ENCODE data around the gene FRMD1. TPM values are rescaled to one million over a fixed set of nuclear protein-coding genes. Genes with fewer than 3 reads are reported as not detected.
A peak's percentile ranks its signal among the peaks of the same experiment; 100 is the strongest.

FRMD1 gene
- total and polyA plus RNA-seq, 9 donors: 0.13 to 0.89 (median 0.33) TPM

GRCh38 chr6:168113226-168113625 is 34.2 kb upstream of the FRMD1 start:
- Histone ChIP-seq H3K36me3 (ENCODE audit: control insufficient read depth, insufficient read depth, low read length) (no peaks in the 10 kb centered on the region), H3K9me3 (replicated peaks; ENCODE audit: control insufficient read depth, low read depth, low read length) (no peaks in the 10 kb centered on the region), H3K27ac (ENCODE audit: low read length) (no peak overlapping the region), H3K4me3 (ENCODE audit: low read length) (no peak overlapping the region), H3K4me1 (ENCODE audit: control insufficient read depth, insufficient read depth, low read length) (no peaks in the 10 kb centered on the region), H3K27me3 (ENCODE audit: control insufficient read depth, insufficient read depth, low read length) (peaks cover 2% of the 10 kb centered on the region)
- DNase-seq: no peak
- WGBS (ENCODE audit: insufficient coverage): 97% methylated on average over 4 of the region's 8 CpGs

DNA sequence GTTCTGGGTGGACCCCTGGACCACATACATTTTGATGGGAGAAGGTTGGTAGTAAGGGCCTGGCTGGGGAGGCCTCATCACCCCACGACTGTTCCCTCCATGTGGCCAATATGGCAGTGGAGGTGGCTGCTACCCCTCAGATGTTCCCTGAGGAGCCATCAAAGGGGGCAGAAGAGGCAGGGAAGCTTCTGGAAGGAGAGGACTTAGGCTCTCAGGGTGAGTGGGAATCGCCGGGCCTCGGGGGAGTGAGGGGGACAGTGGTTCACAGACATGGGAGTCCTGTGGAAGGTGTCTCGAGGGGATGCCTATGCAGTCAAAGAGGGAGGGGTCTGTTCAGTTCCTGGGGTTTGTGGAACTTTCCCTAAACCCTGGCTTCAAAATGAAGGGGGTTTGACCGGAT is 32.9 kb upstream of the FRMD1 start:
- peaks cover 2% of the 10 kb centered on the region for H3K27me3 ChIP-seq (ENCODE audit: control insufficient read depth, insufficient read depth, low read length)
- no peaks in the 10 kb centered on the region for H3K4me1 ChIP-seq (ENCODE audit: control insufficient read depth, insufficient read depth, low read length)
- H3K4me3 ChIP-seq (ENCODE audit: low read length): no peak overlapping the region
- 79% methylated on average over 6 of the region's 6 CpGs for WGBS (ENCODE audit: insufficient coverage)
- H3K9me3 ChIP-seq (replicated peaks; ENCODE audit: control insufficient read depth, low read depth, low read length): no peaks in the 10 kb centered on the region
- H3K27ac ChIP-seq (ENCODE audit: low read length): no peak overlapping the region
- no peak for DNase-seq
- H3K36me3 ChIP-seq (ENCODE audit: control insufficient read depth, insufficient read depth, low read length): no peaks in the 10 kb centered on the region

GRCh38 chr6:168110437-168110836 is 31.4 kb upstream of the FRMD1 start:
- H3K36me3 ChIP-seq (ENCODE audit: control insufficient read depth, insufficient read depth, low read length): no peaks in the 10 kb centered on the region
- H3K4me1 ChIP-seq (ENCODE audit: control insufficient read depth, insufficient read depth, low read length): no peaks in the 10 kb centered on the region
- H3K27me3 ChIP-seq (ENCODE audit: control insufficient read depth, insufficient read depth, low read length): peaks cover 6% of the 10 kb centered on the region
- WGBS (ENCODE audit: insufficient coverage): no CpG with 5 or more reads among the region's 3 CpGs
- H3K4me3 ChIP-seq (ENCODE audit: low read length): no peak overlapping the region
- DNase-seq: no peak
- H3K27ac ChIP-seq (ENCODE audit: low read length): no peak overlapping the region
- H3K9me3 ChIP-seq (replicated peaks; ENCODE audit: control insufficient read depth, low read depth, low read length): no peaks in the 10 kb centered on the region

DNA sequence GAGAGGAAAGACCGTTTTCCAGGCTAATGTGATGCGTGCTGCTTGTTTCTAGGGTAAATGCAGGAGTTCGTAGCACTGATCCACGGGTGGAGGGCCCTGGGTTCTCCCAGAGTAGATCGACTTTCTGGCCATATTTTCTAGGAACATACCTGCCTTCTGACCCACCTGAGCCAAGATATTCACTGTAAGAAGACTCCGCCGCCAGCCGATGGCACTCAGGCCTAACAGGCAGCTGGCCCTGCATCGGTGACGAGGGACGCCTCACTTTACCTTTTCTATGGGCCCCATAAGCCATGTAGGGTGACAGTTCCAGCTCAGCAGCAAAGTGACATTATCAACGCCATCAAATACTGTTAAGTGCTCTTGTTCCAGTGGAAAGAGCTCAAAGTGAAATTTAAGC is 30.2 kb upstream of the FRMD1 start:
- Histone ChIP-seq H3K27me3 (ENCODE audit: control insufficient read depth, insufficient read depth, low read length) (peaks cover 16% of the 10 kb centered on the region), H3K4me1 (ENCODE audit: control insufficient read depth, insufficient read depth, low read length) (no peaks in the 10 kb centered on the region), H3K9me3 (replicated peaks; ENCODE audit: control insufficient read depth, low read depth, low read length) (no peaks in the 10 kb centered on the region), H3K27ac (ENCODE audit: low read length) (no peak overlapping the region), H3K36me3 (ENCODE audit: control insufficient read depth, insufficient read depth, low read length) (no peaks in the 10 kb centered on the region), H3K4me3 (ENCODE audit: low read length) (no peak overlapping the region)
- DNase-seq: no peak
- 93% methylated on average over 8 of the region's 12 CpGs for WGBS (ENCODE audit: insufficient coverage)

- DNase-seq: peak; percentile 57
- Histone ChIP-seq H3K9me3 (replicated peaks; ENCODE audit: control insufficient read depth, low read depth, low read length) (no peaks in the 10 kb centered on the region), H3K36me3 (ENCODE audit: control insufficient read depth, insufficient read depth, low read length) (no peaks in the 10 kb centered on the region), H3K4me1 (ENCODE audit: control insufficient read depth, insufficient read depth, low read length) (no peaks in the 10 kb centered on the region), H3K27me3 (ENCODE audit: control insufficient read depth, insufficient read depth, low read length) (peaks cover 29% of the 10 kb centered on the region), H3K4me3 (ENCODE audit: low read length) (no peak overlapping the region), H3K27ac (ENCODE audit: low read length) (no peak overlapping the region)
- no CpG with 5 or more reads among the region's 8 CpGs for WGBS (ENCODE audit: insufficient coverage)
These were observed 28.4 kb upstream of the FRMD1 start for GRCh38 chr6:168107191-168107983.

- H3K27me3 ChIP-seq (ENCODE audit: control insufficient read depth, insufficient read depth, low read length): peaks cover 37% of the 10 kb centered on the region
- no peaks in the 10 kb centered on the region for H3K36me3 ChIP-seq (ENCODE audit: control insufficient read depth, insufficient read depth, low read length)
- H3K27ac ChIP-seq (ENCODE audit: low read length): no peak overlapping the region
- peaks cover 4% of the 10 kb centered on the region for H3K4me1 ChIP-seq (ENCODE audit: control insufficient read depth, insufficient read depth, low read length)
- no peak for DNase-seq
- WGBS (ENCODE audit: insufficient coverage): no CpG with 5 or more reads among the region's 3 CpGs
- H3K4me3 ChIP-seq (ENCODE audit: low read length): no peak overlapping the region
- H3K9me3 ChIP-seq (replicated peaks; ENCODE audit: control insufficient read depth, low read depth, low read length): no peaks in the 10 kb centered on the region
These were observed 27.6 kb upstream of the FRMD1 start for GRCh38 chr6:168106633-168107005.

GRCh38 chr6:168105813-168106632 is 27.0 kb upstream of the FRMD1 start:
- no peaks in the 10 kb centered on the region for H3K9me3 ChIP-seq (replicated peaks; ENCODE audit: control insufficient read depth, low read depth, low read length)
- H3K27ac ChIP-seq (ENCODE audit: low read length): no peak overlapping the region
- H3K4me3 ChIP-seq (ENCODE audit: low read length): no peak overlapping the region
- DNase-seq: no peak
- H3K27me3 ChIP-seq (ENCODE audit: control insufficient read depth, insufficient read depth, low read length): peaks cover 43% of the 10 kb centered on the region
- 64% methylated on average over 6 of the region's 12 CpGs for WGBS (ENCODE audit: insufficient coverage)
- H3K4me1 ChIP-seq (ENCODE audit: control insufficient read depth, insufficient read depth, low read length): peaks cover 9% of the 10 kb centered on the region
- no peaks in the 10 kb centered on the region for H3K36me3 ChIP-seq (ENCODE audit: control insufficient read depth, insufficient read depth, low read length)

GRCh38 chr6:168104636-168105035 is 25.6 kb upstream of the FRMD1 start:
- no peak overlapping the region for H3K4me3 ChIP-seq (ENCODE audit: low read length)
- H3K27me3 ChIP-seq (ENCODE audit: control insufficient read depth, insufficient read depth, low read length): peaks cover 55% of the 10 kb centered on the region
- no peak overlapping the region for H3K27ac ChIP-seq (ENCODE audit: low read length)
- 83% methylated on average over 10 of the region's 10 CpGs for WGBS (ENCODE audit: insufficient coverage)
- DNase-seq: no peak
- peaks cover 9% of the 10 kb centered on the region for H3K4me1 ChIP-seq (ENCODE audit: control insufficient read depth, insufficient read depth, low read length)
- H3K36me3 ChIP-seq (ENCODE audit: control insufficient read depth, insufficient read depth, low read length): no peaks in the 10 kb centered on the region
- no peaks in the 10 kb centered on the region for H3K9me3 ChIP-seq (replicated peaks; ENCODE audit: control insufficient read depth, low read depth, low read length)

DNA sequence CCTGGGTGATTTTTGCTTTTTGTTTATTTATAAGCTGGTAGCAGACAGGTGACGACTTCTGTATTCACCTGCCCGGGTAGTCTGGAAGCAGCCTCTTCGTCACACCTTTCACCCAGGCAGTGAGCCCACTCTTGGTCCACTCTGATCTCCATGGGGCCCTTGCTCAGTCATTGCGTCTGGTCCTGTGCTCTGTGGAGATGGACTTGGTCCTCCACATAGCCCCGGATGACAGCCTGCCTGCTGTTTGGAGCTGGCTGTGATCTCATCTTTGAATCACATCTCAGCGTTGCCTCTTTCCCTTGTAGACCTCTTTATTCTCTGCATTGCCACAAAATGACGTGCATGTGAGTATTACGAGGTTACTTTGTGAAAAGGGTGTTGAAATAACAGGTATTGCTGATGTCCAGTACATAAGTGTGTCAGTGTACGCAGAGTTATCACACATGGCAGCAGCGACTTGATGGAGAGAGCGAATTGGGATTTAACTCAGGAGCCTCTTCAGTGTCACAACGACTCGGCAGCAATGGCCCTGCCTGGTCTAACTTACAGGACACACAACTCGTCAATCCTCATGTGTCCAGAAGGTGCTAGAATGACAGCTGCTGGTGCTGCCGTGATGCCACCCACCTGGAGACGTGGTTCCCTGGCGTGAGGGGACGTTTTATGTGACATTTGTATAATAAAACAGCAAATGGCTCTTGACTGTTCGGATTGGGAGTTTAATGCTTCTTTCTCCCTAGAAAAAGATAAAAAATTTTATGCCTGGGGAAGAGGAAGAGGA is 24.2 kb upstream of the FRMD1 start:
- Histone ChIP-seq H3K36me3 (ENCODE audit: control insufficient read depth, insufficient read depth, low read length) (no peaks in the 10 kb centered on the region), H3K27me3 (ENCODE audit: control insufficient read depth, insufficient read depth, low read length) (peaks cover 63% of the 10 kb centered on the region), H3K4me3 (ENCODE audit: low read length) (no peak overlapping the region), H3K9me3 (replicated peaks; ENCODE audit: control insufficient read depth, low read depth, low read length) (no peaks in the 10 kb centered on the region), H3K4me1 (ENCODE audit: control insufficient read depth, insufficient read depth, low read length) (peaks cover 9% of the 10 kb centered on the region), H3K27ac (ENCODE audit: low read length) (no peak overlapping the region)
- WGBS (ENCODE audit: insufficient coverage): 64% methylated on average over 10 of the region's 19 CpGs
- no peak for DNase-seq
